ENCODE measurements around the gene NUAK2.

Gene NUAK2

GRCh38 chr1:205270764-205271163, 50.8 kb downstream of the NUAK2 start:
- DNase-seq = no peak

GRCh38 chr1:205270271-205270670, 51.3 kb downstream of the NUAK2 start:
- DNase-seq = no peak

- DNase-seq = no peak
Observed at GRCh38 chr1:205269711-205270110, 51.8 kb downstream of the NUAK2 start.

- no peak for DNase-seq
Observed at GRCh38 chr1:205268846-205269680, 52.5 kb downstream of the NUAK2 start.

GRCh38 chr1:205267306-205267902, 54.1 kb downstream of the NUAK2 start:
- no peak for DNase-seq

- DNase-seq = no peak
Observed at GRCh38 chr1:205266611-205267305, 54.8 kb downstream of the NUAK2 start.

GRCh38 chr1:205263580-205264190, 57.9 kb downstream of the NUAK2 start:
- DNase-seq = no peak

GRCh38 chr1:205262731-205263171, 58.8 kb downstream of the NUAK2 start:
- DNase-seq = no peak

- DNase-seq = no peak
Observed at GRCh38 chr1:205261946-205262691, 59.4 kb downstream of the NUAK2 start.

GRCh38 chr1:205260948-205261732, 60.4 kb downstream of the NUAK2 start:
- DNase-seq = no peak

GRCh38 chr1:205259998-205260397, 61.5 kb downstream of the NUAK2 start:
- no peak for DNase-seq

GRCh38 chr1:205259324-205259832, 62.2 kb downstream of the NUAK2 start:
- DNase-seq = no peak

- DNase-seq = no peak
Observed at GRCh38 chr1:205258719-205259118, 62.8 kb downstream of the NUAK2 start.

- DNase-seq = no peak
Observed at GRCh38 chr1:205258261-205258691, 63.3 kb downstream of the NUAK2 start.

- DNase-seq = no peak
Observed at GRCh38 chr1:205257735-205258134, 63.8 kb downstream of the NUAK2 start.

GRCh38 chr1:205256951-205257625, 64.5 kb downstream of the NUAK2 start:
- no peak for DNase-seq

GRCh38 chr1:205255941-205256780, 65.4 kb downstream of the NUAK2 start:
- DNase-seq = peak; percentile 86

All from activated CD4-positive, CD25-positive, alpha-beta regulatory T cell treated with anti-CD3 and anti-CD28 coated beads, Interleukin-2, amount 50 U/mL, for 72 hours (primary cell).